ENCODE results near the gene MCC. TPM values are rescaled to one million over a fixed set of nuclear protein-coding genes. Genes with fewer than 3 reads are reported as not detected.
"Not testable (repeated sequence)": the region's sequence is repeated elsewhere in the genome, so short reads cannot be mapped to it uniquely, and the experiment has no call there.

The MCC gene
- total RNA-seq, 6 donors from 2014 or later = 12.1 to 67.1 (median 21.3) TPM

DNA sequence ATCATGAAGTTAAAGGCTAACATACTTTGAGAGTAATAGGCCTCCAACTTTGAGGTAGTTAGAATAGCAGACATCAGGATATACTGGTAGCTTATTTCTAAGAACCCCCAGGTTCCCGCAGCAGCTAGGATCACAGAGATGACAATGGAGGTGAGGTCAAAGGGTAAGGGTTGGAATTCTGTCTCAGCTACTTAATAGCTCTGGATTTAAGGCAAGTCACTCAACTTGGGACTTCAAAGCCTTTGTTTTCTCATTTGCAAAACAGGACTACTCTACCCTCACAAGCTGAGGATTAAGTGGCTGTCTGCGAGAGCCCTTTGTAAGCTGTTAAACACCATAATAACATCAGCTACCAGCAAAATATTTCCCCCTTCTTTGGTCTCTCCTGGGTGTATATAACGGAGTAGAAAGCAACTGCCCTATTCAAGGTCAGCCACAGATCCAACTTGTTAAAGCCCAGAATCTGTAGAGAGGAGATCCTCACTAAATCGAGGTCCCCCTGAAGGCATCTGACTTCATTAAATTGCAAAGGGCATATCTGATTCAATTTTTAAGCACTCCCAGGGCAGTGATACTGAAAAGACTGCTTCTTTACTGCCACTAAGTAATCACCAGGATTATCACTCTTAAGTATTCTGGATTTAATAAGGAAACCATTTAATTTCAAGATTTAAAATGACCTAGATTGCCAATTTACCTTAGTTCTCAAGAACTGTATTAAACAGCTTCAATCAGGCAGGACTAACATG lies 407.0 kb downstream of the MCC start:
- Histone ChIP-seq H3K4me3 (no peak overlapping the region), H3K27ac (no peak overlapping the region), H3K27me3 (no peaks in the 10 kb centered on the region), H3K36me3 (peaks cover 0 to 22% (median 2%) of the 10 kb centered on the region in 4 donors), H3K4me1 (no peaks in the 10 kb centered on the region), H3K9me3 (no peaks in the 10 kb centered on the region)
- no peak for TF ChIP-seq POLR2AphosphoS5 (IDR thresholded peaks at IDR 0.05)
- TF ChIP-seq EP300 (IDR thresholded peaks at IDR 0.05) = no peak
- TF ChIP-seq, protein P1, sequence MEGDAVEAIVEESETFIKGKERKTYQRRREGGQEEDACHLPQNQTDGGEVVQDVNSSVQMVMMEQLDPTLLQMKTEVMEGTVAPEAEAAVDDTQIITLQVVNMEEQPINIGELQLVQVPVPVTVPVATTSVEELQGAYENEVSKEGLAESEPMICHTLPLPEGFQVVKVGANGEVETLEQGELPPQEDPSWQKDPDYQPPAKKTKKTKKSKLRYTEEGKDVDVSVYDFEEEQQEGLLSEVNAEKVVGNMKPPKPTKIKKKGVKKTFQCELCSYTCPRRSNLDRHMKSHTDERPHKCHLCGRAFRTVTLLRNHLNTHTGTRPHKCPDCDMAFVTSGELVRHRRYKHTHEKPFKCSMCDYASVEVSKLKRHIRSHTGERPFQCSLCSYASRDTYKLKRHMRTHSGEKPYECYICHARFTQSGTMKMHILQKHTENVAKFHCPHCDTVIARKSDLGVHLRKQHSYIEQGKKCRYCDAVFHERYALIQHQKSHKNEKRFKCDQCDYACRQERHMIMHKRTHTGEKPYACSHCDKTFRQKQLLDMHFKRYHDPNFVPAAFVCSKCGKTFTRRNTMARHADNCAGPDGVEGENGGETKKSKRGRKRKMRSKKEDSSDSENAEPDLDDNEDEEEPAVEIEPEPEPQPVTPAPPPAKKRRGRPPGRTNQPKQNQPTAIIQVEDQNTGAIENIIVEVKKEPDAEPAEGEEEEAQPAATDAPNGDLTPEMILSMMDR (IDR thresholded peaks at IDR 0.05) = no peak
- no peak for TF ChIP-seq POLR2A (IDR thresholded peaks at IDR 0.05)
- DNase-seq (no peak), ATAC-seq (ENCODE audit: low FRiP score in 2 of 2) (no peak)
- 81 to 86% methylated on average over 4 of the region's 4 CpGs for WGBS, 2 donors

DNA sequence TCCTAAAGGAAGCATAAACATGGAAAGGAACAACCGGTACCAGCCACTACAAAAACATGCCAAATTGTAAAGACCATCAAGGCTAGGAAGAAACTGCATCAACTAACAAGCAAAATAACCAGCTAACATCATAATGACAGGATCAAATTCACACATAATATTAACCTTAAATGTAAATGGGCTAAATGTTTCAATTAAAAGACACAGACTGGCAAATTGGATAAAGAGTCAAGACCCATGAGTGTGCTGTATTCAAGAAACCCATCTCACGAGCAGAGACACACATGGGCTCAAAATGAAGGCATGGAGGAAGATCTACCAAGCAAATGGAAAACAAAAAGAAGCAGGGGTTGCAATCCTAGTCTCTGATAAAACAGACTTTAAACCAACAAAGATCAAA lies 411.6 kb downstream of the MCC start:
- 93 to 100% methylated on average over 2 of the region's 2 CpGs for WGBS, 2 donors
- H3K27ac ChIP-seq; H3K36me3 ChIP-seq; ATAC-seq (ENCODE audit: low FRiP score in 2 of 2); H3K27me3 ChIP-seq; H3K9me3 ChIP-seq; DNase-seq; H3K4me3 ChIP-seq; H3K4me1 ChIP-seq: not testable (repeated sequence)

DNA sequence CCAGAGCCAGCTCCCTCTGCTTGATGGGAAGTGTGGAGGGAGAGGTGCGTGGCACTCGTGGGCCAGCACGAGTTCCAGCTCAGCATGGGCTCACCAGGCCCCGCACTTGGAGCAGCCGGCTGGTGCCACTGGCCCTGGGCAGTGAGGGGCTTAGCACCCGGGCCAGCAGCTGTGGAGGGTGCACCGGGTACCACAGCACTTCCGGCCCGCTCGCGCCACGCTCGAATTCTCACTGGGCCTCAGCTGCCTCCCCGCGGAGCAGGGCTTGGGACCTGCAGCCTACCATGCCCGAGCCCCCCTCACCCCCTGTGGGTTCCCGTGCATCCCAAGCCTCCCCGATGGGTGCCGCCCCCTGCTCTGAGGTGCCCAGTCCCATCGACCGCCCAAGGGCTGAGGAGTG lies 413.2 kb downstream of the MCC start:
- Histone ChIP-seq H3K27me3 (no peaks in the 10 kb centered on the region), H3K4me3 (no peak overlapping the region), H3K4me1 (no peaks in the 10 kb centered on the region), H3K36me3 (peaks cover 0 to 2% (median 0%) of the 10 kb centered on the region in 4 donors), H3K27ac (no peak overlapping the region), H3K9me3 (no peaks in the 10 kb centered on the region)
- DNase-seq = peak in 1 of 2 donors; percentile 70
- TF ChIP-seq, protein P1 (IDR thresholded peaks at IDR 0.05) = no peak
- TF ChIP-seq EP300 (IDR thresholded peaks at IDR 0.05) (no peak), POLR2A (IDR thresholded peaks at IDR 0.05) (no peak), POLR2AphosphoS5 (IDR thresholded peaks at IDR 0.05) (no peak)
- WGBS, 2 donors = 90 to 95% methylated on average over 6 to 19 of the region's 21 CpGs
- no peak for ATAC-seq (ENCODE audit: low FRiP score in 2 of 2)

DNA sequence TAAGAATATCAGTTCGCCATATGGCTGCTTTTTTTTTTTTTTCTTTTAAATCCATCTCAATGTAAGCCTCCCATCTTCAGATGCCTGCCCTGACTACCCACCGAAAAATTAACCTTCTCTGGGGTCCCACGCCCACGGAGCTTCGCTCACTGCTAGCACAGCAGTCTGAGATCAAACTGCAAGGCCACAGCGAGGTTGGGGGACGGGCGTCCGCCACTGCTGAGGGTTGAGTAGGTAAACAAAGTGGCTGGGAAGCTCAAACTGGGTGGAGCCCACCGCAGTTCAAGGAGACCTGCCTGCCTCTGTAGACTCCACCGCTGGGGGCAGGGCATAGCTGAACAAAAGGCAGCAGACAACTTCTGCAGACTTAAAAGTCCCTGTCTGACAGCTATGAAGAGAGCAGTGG lies 414.6 kb downstream of the MCC start:
- not testable (repeated sequence) for H3K27ac ChIP-seq; H3K4me3 ChIP-seq; ATAC-seq (ENCODE audit: low FRiP score in 2 of 2); H3K36me3 ChIP-seq; H3K9me3 ChIP-seq; H3K27me3 ChIP-seq; DNase-seq; H3K4me1 ChIP-seq
- whole genome bisulfite sequencing, 2 donors = 70 to 90% methylated on average over 9 to 11 of the region's 11 CpGs

DNA sequence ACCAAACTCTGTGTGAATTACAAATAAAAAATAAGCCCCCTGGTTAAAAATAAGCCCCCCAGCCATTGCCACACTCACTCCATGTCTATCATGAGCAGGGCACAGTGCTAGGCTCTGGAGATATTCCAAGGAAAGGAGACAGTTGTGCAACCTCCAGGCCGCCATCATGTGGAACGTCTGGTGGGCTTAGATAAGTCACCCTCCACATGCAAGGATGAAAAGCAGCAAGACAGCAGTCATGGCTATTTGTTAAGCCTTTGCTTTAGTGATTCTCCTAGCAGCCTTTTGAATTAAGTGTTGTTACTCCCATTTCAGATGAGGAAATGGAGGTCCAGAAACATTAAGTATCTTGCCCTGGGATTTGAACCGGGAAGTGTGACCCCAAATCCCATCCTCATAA lies 416.9 kb downstream of the MCC start:
- TF ChIP-seq, protein P1 (IDR thresholded peaks at IDR 0.05) = no peak
- no peak for TF ChIP-seq EP300 (IDR thresholded peaks at IDR 0.05)
- TF ChIP-seq POLR2AphosphoS5 (IDR thresholded peaks at IDR 0.05) = no peak
- no peak for TF ChIP-seq POLR2A (IDR thresholded peaks at IDR 0.05)
- no peaks in the 10 kb centered on the region for H3K9me3 ChIP-seq
- ATAC-seq (ENCODE audit: low FRiP score in 2 of 2) = no peak

DNA sequence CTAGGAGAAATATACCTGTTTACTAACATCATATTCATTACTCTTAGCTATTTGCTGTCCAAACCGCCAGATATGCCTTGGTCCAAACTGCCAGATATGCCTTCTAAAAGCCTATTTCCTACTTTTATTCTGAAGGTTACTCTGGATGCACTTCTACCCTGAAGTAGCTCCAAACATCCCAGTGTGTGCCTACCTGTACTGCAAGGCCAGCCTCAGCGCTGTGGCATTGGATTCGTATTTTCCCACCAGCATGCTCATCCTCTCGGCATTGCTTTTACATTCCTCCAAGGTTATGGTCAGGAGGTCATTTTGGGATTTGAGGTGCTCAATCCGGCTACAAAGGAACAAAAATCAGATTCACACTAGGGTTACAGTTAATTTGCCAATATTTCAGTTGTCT lies 417.4 kb downstream of the MCC start:
- H3K27me3 ChIP-seq = no peaks in the 10 kb centered on the region
- H3K9me3 ChIP-seq = no peaks in the 10 kb centered on the region
- peaks cover 0 to 13% (median 4%) of the 10 kb centered on the region in 4 donors for H3K36me3 ChIP-seq
- H3K4me1 ChIP-seq = no peaks in the 10 kb centered on the region
- DNase-seq (no peak), ATAC-seq (ENCODE audit: low FRiP score in 2 of 2) (no peak)
- no peak overlapping the region for H3K4me3 ChIP-seq
- no peak overlapping the region for H3K27ac ChIP-seq
- TF ChIP-seq POLR2AphosphoS5 (IDR thresholded peaks at IDR 0.05) (no peak), EP300 (IDR thresholded peaks at IDR 0.05) (no peak), POLR2A (IDR thresholded peaks at IDR 0.05) (no peak)
- TF ChIP-seq, protein P1 (IDR thresholded peaks at IDR 0.05) = no peak
- WGBS, 2 donors = 74 to 88% methylated on average over 5 of the region's 5 CpGs

More for the DNA sequence above, 416.9 kb downstream of the MCC start:
- Histone ChIP-seq H3K4me3 (no peak overlapping the region), H3K27me3 (no peaks in the 10 kb centered on the region), H3K36me3 (peaks cover 0 to 13% (median 4%) of the 10 kb centered on the region in 4 donors), H3K4me1 (no peaks in the 10 kb centered on the region), H3K27ac (no peak overlapping the region)
- no peak for DNase-seq
- 81 to 91% methylated on average over 3 of the region's 3 CpGs for WGBS, 2 donors

Data from upper lobe of left lung (tissue), 6 donors.